ENCODE measurements around the gene ARID1A. TPM values are rescaled to one million over a fixed set of nuclear protein-coding genes. Genes with fewer than 3 reads are reported as not detected.

ARID1A gene
- total and polyA plus RNA-seq, 2 of the 4 experiments (the other 2 are of a cell fraction) = 14.0 to 40.7 TPM

- dilution Hi-C loops (cut with HindIII; ENCODE audit: low sequenced_read_pairs, unreplicated experiment) (no loop called here), intact Hi-C loops (cut with micrococcal nuclease) (no loop called here), in situ Hi-C loops (cut with MboI; ENCODE audit: low sequenced_read_pairs) (no loop called here)
- Histone ChIP-seq H3K9me3 (ENCODE audit: control insufficient read depth, insufficient read depth, low read length) (peaks cover 4% of the 10 kb centered on the region), H2BK20ac (ENCODE audit: low read depth, low read length) (no peak overlapping the region), H3K36me3 (ENCODE audit: control insufficient read depth, insufficient read depth, low read length) (no peaks in the 10 kb centered on the region), H2BK120ac (ENCODE audit: low read depth, low read length) (no peak overlapping the region), H3K4me3 (ENCODE audit: insufficient read depth, low read depth, low read length) (no peak overlapping the region), H3K4me2 (ENCODE audit: low read depth, low read length) (no peak overlapping the region), H2BK15ac (ENCODE audit: low read depth, low read length) (no peak overlapping the region), H3K14ac (replicated peaks; ENCODE audit: low read depth, low read length) (no peak overlapping the region), H3K18ac (ENCODE audit: low read depth, low read length) (no peak overlapping the region), H4K8ac (ENCODE audit: low read depth in 2 of 2, low read length in 2 of 2) (no peak overlapping the region), H3K4me1 (ENCODE audit: control insufficient read depth, insufficient read depth, low read length) (no peaks in the 10 kb centered on the region), H2AFZ (replicated peaks; ENCODE audit: low read length, poor library complexity) (no peak overlapping the region), H3K27me3 (ENCODE audit: control insufficient read depth, insufficient read depth, low read length) (no peaks in the 10 kb centered on the region), H3K79me1 (ENCODE audit: low read depth in 1 of 2, low read length in 2 of 2) (no peaks in the 10 kb centered on the region), H3K9me1 (ENCODE audit: insufficient read depth, low read length) (no peaks in the 10 kb centered on the region), H3K23ac (ENCODE audit: low read depth, low read length) (no peak overlapping the region), H3K27ac (ENCODE audit: insufficient read depth, low read length) (no peak overlapping the region), H4K20me1 (ENCODE audit: insufficient read depth, low read length) (no peaks in the 10 kb centered on the region), H2BK5ac (ENCODE audit: low read depth, low read length, poor library complexity, severe bottlenecking) (no peak overlapping the region), H3K56ac (ENCODE audit: extremely low read depth, insufficient read depth, low read length) (no peak overlapping the region), H3K4ac (ENCODE audit: low read depth, low read length) (no peak overlapping the region), H4K91ac (ENCODE audit: insufficient read depth, low read depth, low read length) (no peak overlapping the region), H4K5ac (ENCODE audit: low read depth, low read length) (no peak overlapping the region), H2AK9ac (replicated peaks; ENCODE audit: low read depth, low read length, poor library complexity) (no peak overlapping the region), H2AK5ac (ENCODE audit: low read depth, low read length) (no peak overlapping the region), H3K9ac (ENCODE audit: low read depth, low read length) (no peak overlapping the region)
- ChIA-PET CTCF (interaction anchor here (0.6 to 1.2 kb wide), 3 partner anchors 10 to 337 kb away, joined by 3 read pairs; no protein-coding TSS in a partner anchor), POLR2A (ENCODE audit: unreplicated experiment) (no interaction called here)
- peak; percentile 19; the same call in 1 of the 2 replicates for TF ChIP-seq MAFK (IDR thresholded peaks at IDR 0.05; ENCODE audit: low read depth, low read length)
- TF ChIP-seq RFX5 (IDR thresholded peaks at IDR 0.05; ENCODE audit: low read depth, low read length) = no peak
- TF ChIP-seq MAZ (IDR thresholded peaks at IDR 0.05; ENCODE audit: borderline replicate concordance, low read depth, low read length) = no peak
- ATAC-seq (ENCODE audit: low read depth) = no peak
- no peak for DNase-seq
- BruUV-seq (replicated peaks) = no TSS peak
These were observed 115.9 kb downstream of the ARID1A start for GRCh38 chr1:26811708-26812107.
